Common myeloid progenitor, CD34-positive (primary cell): ENCODE data around the gene PSME2.

Source experiments
- CTCF ChIA-PET: fragments of 350-600 bp; sonication (Branson Sonifier 250); formaldehyde crosslinking; loops from one replicate; lab custom pipeline; 2021; ENCODE audit warnings: antibody characterized with exemption; lab: Charles Lee
- POLR2A ChIA-PET: fragments of 350-600 bp; sonication (Branson Sonifier 250); formaldehyde crosslinking; loops from one replicate; lab custom pipeline; 2021; ENCODE audit warnings: antibody characterized with exemption; lab: Charles Lee
- DNase-seq, 3 donors: peaks; one replicate each; pipeline versions ENCODE4 v3.0.0 to v3.0.0-alpha.2; 2013
- H3K27ac ChIP-seq, 2 experiments: 1 replicate in 1 of 2; 2 replicates in 1 of 2; pipeline ENCODE4 v1.7.0; 2013; ENCODE audit warnings: inconsistent platforms in 2 of 2, low read length in 2 of 2, mild to moderate bottlenecking in 2 of 2, low read depth in 1 of 2, moderate library complexity in 1 of 2; ENCODE audit not compliant: severe bottlenecking in 2 of 2, insufficient read depth in 1 of 2, poor library complexity in 1 of 2
- H3K27me3 ChIP-seq, 5 experiments: replicated peaks in 2 of 5; 1 replicate in 3 of 5; 2 replicates in 2 of 5; pipeline versions ENCODE4 v1.6.1 to v1.7.0; 2013; ENCODE audit warnings: low read length in 4 of 5, mild to moderate bottlenecking in 2 of 5, moderate library complexity in 2 of 5, inconsistent platforms in 1 of 5; ENCODE audit not compliant: insufficient read depth in 5 of 5, control insufficient read depth in 4 of 5
- H3K36me3 ChIP-seq, 4 experiments: 1 replicate in 2 of 4; 2 replicates in 2 of 4; pipeline versions ENCODE4 v1.6.1 to v1.7.0; 2013; ENCODE audit warnings: low read length in 3 of 4, control low read depth in 1 of 4, mild to moderate bottlenecking in 1 of 4; ENCODE audit not compliant: control insufficient read depth in 4 of 4, insufficient read depth in 4 of 4
- H3K4me1 ChIP-seq, 4 experiments: 1 replicate in 3 of 4; 2 replicates in 1 of 4; pipeline versions ENCODE4 v1.6.1 to v1.7.1; 2013; ENCODE audit warnings: low read length in 3 of 4, mild to moderate bottlenecking in 3 of 4, control low read depth in 1 of 4, inconsistent platforms in 1 of 4, moderate library complexity in 1 of 4; ENCODE audit not compliant: control insufficient read depth in 4 of 4, insufficient read depth in 4 of 4; ENCODE audit errors: control extremely low read depth in 1 of 4
- H3K4me3 ChIP-seq, 7 experiments: 1 replicate in 4 of 7; 2 replicates in 3 of 7; pipeline versions ENCODE4 v1.5.1 to v1.7.0; 2013; ENCODE audit warnings: mild to moderate bottlenecking in 7 of 7, low read length in 6 of 7, moderate library complexity in 6 of 7, inconsistent platforms in 2 of 7, low read depth in 2 of 7, control low read depth in 1 of 7; ENCODE audit not compliant: insufficient read depth in 4 of 7, control insufficient read depth in 1 of 7; ENCODE audit errors: extremely low read depth in 1 of 7
- H3K9me3 ChIP-seq, 5 experiments: 1 replicate in 4 of 5; 2 replicates in 1 of 5; pipeline versions ENCODE4 v1.6.1 to v1.7.1; 2013; ENCODE audit warnings: low read length in 4 of 5, mild to moderate bottlenecking in 2 of 5, inconsistent platforms in 1 of 5, low read depth in 1 of 5, moderate library complexity in 1 of 5; ENCODE audit not compliant: control insufficient read depth in 4 of 5, insufficient read depth in 2 of 5; ENCODE audit errors: control extremely low read depth in 1 of 5
- WGBS: methylation state at CpG from one replicate; pipeline ENCODE4 v1.1.5; 2013; ENCODE audit not compliant: insufficient coverage; 5-methylcytosine and 5-hydroxymethylcytosine counted together

PSME2 gene

DNA sequence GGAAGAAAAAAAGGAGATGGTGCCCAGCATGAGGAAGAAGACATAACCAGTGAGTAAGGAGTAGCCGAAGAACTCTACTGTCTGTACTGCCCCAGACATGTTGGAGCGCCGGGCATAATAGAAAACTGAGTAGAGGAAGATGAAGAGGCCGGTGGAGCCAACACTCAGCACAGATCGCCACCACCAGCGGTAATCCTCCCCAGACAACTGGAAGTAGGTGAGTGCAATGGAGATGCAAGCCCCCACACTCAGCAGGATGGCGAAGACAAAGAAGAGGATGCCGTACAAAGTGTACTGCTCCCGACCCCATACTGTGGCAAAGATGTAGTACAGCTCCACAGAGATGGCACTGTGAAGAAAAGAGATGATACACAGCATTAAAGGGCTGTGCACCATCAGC, 43.0 kb upstream of the PSME2 start:
- Histone ChIP-seq H3K36me3 (peaks cover 12 to 60% (median 32%) of the 10 kb centered on the region in 4 experiments), H3K27ac (no peak overlapping the region), H3K4me3 (no peak overlapping the region), H3K9me3 (no peaks in the 10 kb centered on the region), H3K4me1 (peaks cover 0 to 31% (median 23%) of the 10 kb centered on the region in 4 experiments), H3K27me3 (no peaks in the 10 kb centered on the region)
- no peak for DNase-seq
- CTCF ChIA-PET, result interaction anchor here (0.9 to 4.4 kb wide), 8 partner anchors 15 to 119 kb away, joined by 3 to 19 read pairs (median 6); partner anchors contain the start of genes CHMP4A, CIDEB, IRF9 and REC8
- 98% methylated on average over 8 of the region's 9 CpGs for WGBS
- POLR2A ChIA-PET, result interaction anchor here (0.6 to 1.0 kb wide), 3 partner anchors 25 to 75 kb away, joined by 3 to 4 read pairs (median 3); partner anchors contain the start of genes DCAF11, NRL and PSME2

- H3K4me3 ChIP-seq, result peak overlapping the region; percentile 65 to 90 (median 79)
These were observed 42.6 kb upstream of the PSME2 start for GRCh38 chr14:24189059-24189375.

DNA sequence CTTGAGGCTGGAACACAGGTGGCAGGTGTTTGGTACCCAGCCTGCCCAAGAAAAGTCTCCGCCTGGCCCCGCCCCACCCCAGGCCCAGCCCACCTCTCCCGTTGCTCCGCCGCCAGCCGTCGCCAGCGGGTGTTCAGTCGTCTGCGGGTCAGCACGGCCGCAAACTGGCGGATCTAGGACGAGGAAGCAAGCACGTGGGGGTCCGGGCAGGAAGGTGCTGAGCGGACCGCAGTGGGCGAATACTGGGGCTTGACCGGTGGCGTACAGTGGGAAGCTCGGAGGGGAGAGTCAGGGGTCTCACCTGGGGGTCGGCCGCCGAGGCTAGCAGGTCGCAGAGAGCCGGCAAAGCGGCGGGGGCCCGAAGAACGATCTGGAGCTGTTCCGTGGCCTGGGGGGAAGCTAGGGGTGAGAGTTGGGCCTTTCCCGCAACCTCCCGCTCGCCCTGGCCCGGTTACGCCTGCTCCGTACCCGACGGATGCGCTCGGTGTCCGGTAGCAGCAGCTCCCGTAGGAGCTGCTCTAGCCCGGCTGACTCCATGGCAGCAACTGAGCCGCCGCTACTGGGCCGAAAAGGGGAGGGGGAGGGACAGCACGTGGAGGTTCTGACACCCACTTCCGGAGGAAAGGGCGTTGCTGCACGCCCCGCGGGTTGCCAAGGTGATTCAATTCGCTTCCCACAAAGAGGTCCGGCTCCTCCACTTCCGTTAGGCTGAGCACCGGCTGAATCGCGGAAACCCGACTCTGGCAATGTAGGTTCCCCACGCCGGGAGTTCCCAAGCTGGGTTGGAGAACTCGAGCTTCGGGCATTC, 42.0 kb upstream of the PSME2 start, which contains the start of gene IPO4:
TSS of gene IPO4 (minus strand) at position 566 of the 808 bp plus-strand sequence. CDS start at position 537, 29 bp downstream.
- no peaks in the 10 kb centered on the region for H3K27me3 ChIP-seq

More at GRCh38 chr14:24189059-24189375, 42.6 kb upstream of the PSME2 start:
- peaks cover 0 to 27% (median 20%) of the 10 kb centered on the region in 4 experiments for H3K4me1 ChIP-seq
- POLR2A ChIA-PET, result interaction anchor here (0.6 to 1.0 kb wide), 3 partner anchors 26 to 75 kb away, joined by 3 to 4 read pairs (median 3); partner anchors contain the start of genes DCAF11, NRL and PSME2
- CTCF ChIA-PET, result interaction anchor here (0.8 to 4.4 kb wide), 11 partner anchors 10 to 247 kb away, joined by 3 to 19 read pairs (median 5); partner anchors contain the start of genes CHMP4A, CIDEB, IRF9 and REC8
- peak overlapping the region; percentile 46 to 77 for H3K27ac ChIP-seq
- no peak for DNase-seq
- WGBS, result no CpG with 5 or more reads among the region's 3 CpGs
- no peaks in the 10 kb centered on the region for H3K9me3 ChIP-seq
- H3K36me3 ChIP-seq, result peaks cover 12 to 64% (median 33%) of the 10 kb centered on the region in 4 experiments
- H3K27me3 ChIP-seq, result no peaks in the 10 kb centered on the region

DNA sequence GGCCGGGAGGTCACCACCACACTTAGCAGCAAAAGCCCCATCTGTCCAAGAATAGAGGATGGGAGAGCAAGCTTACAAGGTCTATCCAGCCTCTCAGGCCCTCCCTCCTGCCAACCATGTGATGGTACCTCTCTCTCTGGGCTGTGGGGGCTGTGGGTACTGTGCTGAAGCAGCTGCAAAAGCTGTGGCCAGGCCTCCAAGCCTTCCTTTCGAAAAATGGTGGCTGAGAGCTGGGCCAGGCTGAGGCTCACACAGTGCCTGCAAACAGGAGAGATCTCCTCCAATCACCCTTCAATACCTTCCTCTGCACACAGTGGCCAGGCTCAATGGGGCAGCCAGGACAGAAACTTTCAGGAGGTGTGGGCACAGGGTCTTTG, 41.1 kb upstream of the PSME2 start:
- Histone ChIP-seq H3K36me3 (peaks cover 13 to 72% (median 40%) of the 10 kb centered on the region in 4 experiments), H3K27me3 (no peaks in the 10 kb centered on the region), H3K4me1 (peaks cover 0 to 25% (median 20%) of the 10 kb centered on the region in 4 experiments), H3K27ac (peak overlapping the region in 1 of 2 experiments; percentile 77), H3K9me3 (no peaks in the 10 kb centered on the region), H3K4me3 (peak overlapping the region in 5 of 7 experiments; percentile 68 to 90 (median 81))
- CTCF ChIA-PET, result interaction anchor here (0.9 to 4.4 kb wide), 5 partner anchors 14 to 55 kb away, joined by 4 to 19 read pairs (median 6); partner anchors contain the start of genes CHMP4A, IRF9, REC8 and TINF2
- DNase-seq, result no peak
- 100% methylated on average over 1 of the region's 2 CpGs for WGBS
- POLR2A ChIA-PET, result no interaction called here

More for the DNA sequence above, 42.0 kb upstream of the PSME2 start, which contains the start of gene IPO4:
- under 1% methylated on average over 57 of the region's 65 CpGs for WGBS
- Histone ChIP-seq H3K36me3 (peaks cover 13 to 70% (median 38%) of the 10 kb centered on the region in 4 experiments), H3K4me3 (peak within 1 kb of the TSS; percentile 65 to 90 (median 79)), H3K9me3 (no peaks in the 10 kb centered on the region), H3K4me1 (peaks cover 0 to 25% (median 20%) of the 10 kb centered on the region in 4 experiments), H3K27ac (peak within 1 kb of the TSS; percentile 46 to 77)
- DNase-seq, result peak; percentile 98
- ChIA-PET POLR2A (interaction anchor here (0.6 to 1.0 kb wide), 4 partner anchors 26 to 248 kb away, joined by 3 to 4 read pairs (median 3); partner anchors contain the start of genes DCAF11, NRL and PSME2), CTCF (interaction anchor here (0.8 to 4.4 kb wide), 12 partner anchors 9 to 248 kb away, joined by 3 to 19 read pairs (median 4); partner anchors contain the start of genes CHMP4A, CIDEB, EMC9 and IRF9)

GRCh38 chr14:24186831-24187538, 40.6 kb upstream of the PSME2 start:
- 98% methylated on average over 9 of the region's 10 CpGs for WGBS
- Histone ChIP-seq H3K4me1 (peaks cover 0 to 25% (median 20%) of the 10 kb centered on the region in 4 experiments), H3K4me3 (peak overlapping the region in 3 of 7 experiments; percentile 79 to 90 (median 81)), H3K27ac (no peak overlapping the region), H3K27me3 (no peaks in the 10 kb centered on the region), H3K9me3 (no peaks in the 10 kb centered on the region), H3K36me3 (peaks cover 13 to 72% (median 42%) of the 10 kb centered on the region in 4 experiments)
- ChIA-PET POLR2A (no interaction called here), CTCF (interaction anchor here (0.9 to 4.4 kb wide), 6 partner anchors 13 to 55 kb away, joined by 4 to 19 read pairs (median 5); partner anchors contain the start of genes CHMP4A, IRF9, REC8 and TINF2)
- DNase-seq, result no peak

DNA sequence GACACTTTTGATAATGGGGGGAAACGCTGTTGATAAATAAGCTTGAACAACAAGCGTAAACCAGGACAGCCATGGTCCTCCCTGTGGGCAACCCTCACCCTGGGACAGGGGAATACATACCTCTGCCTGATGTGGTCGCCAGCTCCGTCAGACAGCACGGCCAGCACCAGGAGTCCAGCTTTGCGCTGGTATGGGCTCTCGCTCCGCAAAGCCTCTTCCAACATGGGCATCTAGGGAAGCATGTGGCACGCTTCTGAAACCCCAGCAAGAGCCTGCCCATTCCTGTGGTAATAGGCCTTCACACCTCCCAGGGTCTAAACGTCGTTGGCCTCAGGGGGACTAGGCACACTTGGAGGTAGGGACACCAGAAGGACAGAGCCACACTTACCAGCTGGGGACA, 39.3 kb upstream of the PSME2 start:
- no peak overlapping the region for H3K4me3 ChIP-seq
- WGBS, result 96% methylated on average over 11 of the region's 11 CpGs

More for the DNA sequence above, 39.3 kb upstream of the PSME2 start:
- CTCF ChIA-PET, result interaction anchor here (0.9 to 4.4 kb wide), 6 partner anchors 9 to 59 kb away, joined by 4 to 19 read pairs (median 5); partner anchors contain the start of genes MDP1, REC8, TINF2 and TM9SF1
- POLR2A ChIA-PET, result no interaction called here
- Histone ChIP-seq H3K27me3 (no peaks in the 10 kb centered on the region), H3K9me3 (no peaks in the 10 kb centered on the region), H3K27ac (no peak overlapping the region), H3K36me3 (peaks cover 15 to 77% (median 47%) of the 10 kb centered on the region in 4 experiments), H3K4me1 (peaks cover 0 to 25% (median 20%) of the 10 kb centered on the region in 4 experiments)
- no peak for DNase-seq
